KOPT-K1 (cell line): Measurements from ENCODE around the gene MYO1E.
"Not testable (repeated sequence)": the region's sequence is repeated elsewhere in the genome, so short reads cannot be mapped to it uniquely, and the experiment has no call there.

Source experiments
- H3K27ac ChIP-seq: fragments of 200-600 bp; sonication (generic); 2 replicates; pipeline ENCODE4 v1.5.1; 2016; ENCODE audit warnings: antibody characterized with exemption, mild to moderate bottlenecking, low read depth, low read length; ENCODE audit not compliant: poor library complexity, severe bottlenecking
- H3K36me3 ChIP-seq: fragments of 200-600 bp; sonication (generic); 2 replicates; pipeline ENCODE4 v1.5.1; 2017; ENCODE audit warnings: antibody characterized with exemption, mild to moderate bottlenecking, low read length, moderate library complexity; ENCODE audit not compliant: insufficient read depth
- H3K9me3 ChIP-seq: fragments of 200-600 bp; sonication (generic); 2 replicates; pipeline ENCODE4 v1.5.1; 2017; ENCODE audit warnings: antibody characterized with exemption, low read length, mild to moderate bottlenecking; ENCODE audit not compliant: insufficient read depth, poor library complexity, severe bottlenecking

MYO1E gene

GRCh38 chr15:59152694-59153450 lies 219.8 kb downstream of the MYO1E start:
- Histone ChIP-seq H3K9me3 (no peaks in the 10 kb centered on the region), H3K27ac (no peak overlapping the region), H3K36me3 (no peaks in the 10 kb centered on the region)

DNA sequence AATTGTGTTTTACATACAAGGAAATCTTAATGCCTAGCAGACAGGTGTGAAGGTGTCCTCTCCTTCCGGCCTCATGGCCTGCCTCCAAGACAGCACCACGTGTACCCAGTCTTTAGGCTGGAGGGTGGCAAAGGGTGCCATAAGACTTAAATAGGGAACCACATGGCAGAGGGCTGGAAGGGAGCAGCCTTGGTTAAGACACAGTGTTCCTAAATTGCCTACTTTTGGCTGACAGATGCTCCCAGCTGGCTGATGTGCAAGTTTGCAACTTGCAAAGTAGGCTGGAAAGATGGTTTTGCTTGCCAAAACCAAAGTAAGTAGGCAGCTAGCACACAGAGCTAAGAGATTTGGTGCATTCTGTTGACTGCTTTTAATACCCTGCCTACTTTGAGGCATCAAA lies 222.5 kb downstream of the MYO1E start:
- Histone ChIP-seq H3K27ac (no peak overlapping the region), H3K36me3 (peaks cover under 1% of the 10 kb centered on the region; the same call in 1 of the 2 replicates), H3K9me3 (no peaks in the 10 kb centered on the region)

DNA sequence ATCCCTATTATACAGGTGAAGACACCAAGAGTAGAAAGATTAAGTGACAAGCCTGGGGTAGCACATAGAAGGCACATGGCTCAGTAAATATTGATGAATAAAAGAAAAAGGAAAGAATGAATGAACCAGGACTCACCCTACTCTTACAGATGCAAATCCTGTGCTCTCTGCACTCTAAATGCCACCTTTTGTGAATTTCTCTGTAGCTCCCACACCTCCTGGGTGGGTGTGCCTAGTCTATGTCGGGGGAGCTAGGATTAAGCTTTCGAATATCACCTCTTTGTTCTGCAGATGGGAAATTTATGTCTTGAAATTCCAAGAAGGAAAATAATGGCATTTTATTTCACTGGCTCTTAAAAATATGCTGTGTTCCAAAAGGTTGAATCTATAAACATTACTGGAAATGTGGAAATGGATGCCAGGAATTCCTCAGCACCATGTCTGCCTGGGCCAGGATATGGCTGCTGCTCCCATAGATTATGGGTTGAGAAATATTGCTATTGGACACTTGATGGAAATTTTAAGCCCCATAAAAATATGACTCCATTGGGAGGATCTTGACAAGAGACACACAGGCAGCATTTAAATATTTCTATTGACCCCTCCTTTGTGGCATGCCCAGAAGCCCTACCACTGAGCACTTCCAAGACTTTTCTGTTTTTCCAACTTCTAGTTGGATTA lies 224.4 kb downstream of the MYO1E start:
- H3K27ac ChIP-seq = no peak overlapping the region

GRCh38 chr15:59147666-59148065 lies 225.0 kb downstream of the MYO1E start:
- H3K36me3 ChIP-seq = peaks cover 20% of the 10 kb centered on the region
- H3K27ac ChIP-seq = no peak overlapping the region
- no peaks in the 10 kb centered on the region for H3K9me3 ChIP-seq

More for the DNA sequence above, 224.4 kb downstream of the MYO1E start:
- no peaks in the 10 kb centered on the region for H3K9me3 ChIP-seq
- peaks cover 14% of the 10 kb centered on the region for H3K36me3 ChIP-seq

- not testable (repeated sequence) for H3K27ac ChIP-seq, H3K9me3 ChIP-seq
- peaks cover 42% of the 10 kb centered on the region for H3K36me3 ChIP-seq
Observed at GRCh38 chr15:59144594-59144993, 228.1 kb downstream of the MYO1E start.

GRCh38 chr15:59143281-59143680 lies 229.4 kb downstream of the MYO1E start:
- H3K36me3 ChIP-seq = peaks cover 56% of the 10 kb centered on the region
- H3K9me3 ChIP-seq = no peaks in the 10 kb centered on the region
- H3K27ac ChIP-seq = no peak overlapping the region

DNA sequence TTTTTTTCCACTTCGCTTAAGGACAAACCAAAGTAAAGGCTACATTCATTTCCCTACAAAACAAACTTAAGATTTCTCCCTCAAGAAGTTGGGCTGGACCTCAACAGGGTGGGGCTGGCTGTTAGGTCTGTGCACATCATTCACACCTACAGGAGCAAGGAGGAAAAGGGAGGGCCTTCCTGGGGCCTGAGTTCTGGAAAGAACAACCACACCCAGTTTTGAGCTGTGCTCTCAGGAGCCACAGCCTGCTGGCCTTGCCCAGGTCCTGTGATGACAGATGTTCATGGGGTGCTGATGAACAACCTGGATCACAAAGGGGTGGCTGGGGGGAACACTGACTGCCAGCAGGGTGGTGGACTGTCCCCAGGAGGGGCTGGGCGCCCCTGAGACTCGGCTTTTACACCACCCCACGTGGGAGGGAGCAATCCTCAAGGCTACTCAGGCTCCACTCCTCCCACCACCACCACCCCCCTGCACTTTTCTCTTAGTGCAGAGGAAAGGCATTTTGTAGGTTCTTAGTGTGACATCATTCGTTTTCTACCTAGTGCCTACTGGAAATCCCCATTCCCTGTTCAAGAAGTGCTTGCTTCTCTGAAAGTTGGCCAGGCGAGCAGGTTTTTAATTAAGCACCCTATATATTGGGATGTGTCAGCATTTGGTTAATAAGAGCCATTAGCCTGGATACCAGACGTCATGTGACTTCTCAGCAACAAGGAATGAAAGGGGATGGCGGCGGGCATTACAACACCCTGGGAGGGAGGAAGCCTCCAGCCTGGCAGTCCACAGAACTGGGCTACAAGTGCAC lies 232.0 kb downstream of the MYO1E start:
- no peak overlapping the region for H3K27ac ChIP-seq
- H3K36me3 ChIP-seq = peaks cover 82% of the 10 kb centered on the region
- H3K9me3 ChIP-seq = no peaks in the 10 kb centered on the region

GRCh38 chr15:59138243-59138642 lies 234.4 kb downstream of the MYO1E start:
- Histone ChIP-seq H3K9me3 (no peaks in the 10 kb centered on the region), H3K27ac (no peak overlapping the region), H3K36me3 (peaks cover 91% of the 10 kb centered on the region)

- H3K9me3 ChIP-seq = no peaks in the 10 kb centered on the region
- no peak overlapping the region for H3K27ac ChIP-seq
- peaks cover 91% of the 10 kb centered on the region for H3K36me3 ChIP-seq
Observed at GRCh38 chr15:59137566-59137965, 235.1 kb downstream of the MYO1E start.

GRCh38 chr15:59133929-59134427 lies 238.7 kb downstream of the MYO1E start:
- H3K9me3 ChIP-seq = peaks cover 10% of the 10 kb centered on the region
- H3K27ac ChIP-seq = no peak overlapping the region
- peaks cover 100% of the 10 kb centered on the region for H3K36me3 ChIP-seq

GRCh38 chr15:59131969-59132562 lies 240.6 kb downstream of the MYO1E start:
- no peak overlapping the region for H3K27ac ChIP-seq
- H3K9me3 ChIP-seq = peaks cover 18% of the 10 kb centered on the region
- peaks cover 100% of the 10 kb centered on the region for H3K36me3 ChIP-seq

DNA sequence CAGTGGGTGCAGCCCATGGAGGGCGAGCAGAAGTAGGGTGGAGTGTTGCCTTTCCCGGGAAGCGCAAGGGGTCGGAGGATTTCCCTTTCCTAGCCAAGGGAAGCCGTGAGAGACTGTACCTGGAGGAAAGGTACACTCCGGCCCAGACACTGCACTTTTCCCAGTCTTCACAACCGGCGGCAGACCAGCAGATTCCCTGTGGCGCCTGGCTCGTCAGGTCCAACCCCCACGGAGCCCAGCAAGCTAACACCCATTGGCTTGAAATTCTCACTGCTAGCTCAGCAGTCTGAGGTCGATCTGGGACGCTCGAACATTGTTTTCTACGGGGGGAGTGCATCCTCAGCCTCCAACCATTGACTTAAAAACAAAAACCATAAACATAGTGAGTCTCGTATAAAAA lies 241.2 kb downstream of the MYO1E start:
- H3K9me3 ChIP-seq = peaks cover 22% of the 10 kb centered on the region
- no peak overlapping the region for H3K27ac ChIP-seq
- peaks cover 100% of the 10 kb centered on the region for H3K36me3 ChIP-seq

GRCh38 chr15:59127255-59127654 lies 245.4 kb downstream of the MYO1E start:
- H3K9me3 ChIP-seq = peaks cover 27% of the 10 kb centered on the region
- H3K27ac ChIP-seq = not testable (repeated sequence)

GRCh38 chr15:59125683-59126082 lies 247.0 kb downstream of the MYO1E start:
- not testable (repeated sequence) for H3K27ac ChIP-seq
- peaks cover 27% of the 10 kb centered on the region for H3K9me3 ChIP-seq
- H3K36me3 ChIP-seq = peaks cover 99% of the 10 kb centered on the region

More at GRCh38 chr15:59127255-59127654, 245.4 kb downstream of the MYO1E start:
- peaks cover 100% of the 10 kb centered on the region for H3K36me3 ChIP-seq

- H3K36me3 ChIP-seq = peaks cover 99% of the 10 kb centered on the region
- H3K9me3 ChIP-seq = peaks cover 19% of the 10 kb centered on the region
- no peak overlapping the region for H3K27ac ChIP-seq
Observed at GRCh38 chr15:59124261-59124660, 248.4 kb downstream of the MYO1E start.
